Measurements from ENCODE around the gene HNRNPUL1. TPM values are rescaled to one million over a fixed set of nuclear protein-coding genes. Genes with fewer than 3 reads are reported as not detected.
"Not testable (repeated sequence)": the region's sequence is repeated elsewhere in the genome, so short reads cannot be mapped to it uniquely, and the experiment has no call there.

The HNRNPUL1 gene
- total and polyA plus RNA-seq, 9 donors: 73.0 to 182 (median 160) TPM

GRCh38 chr19:41273076-41273475, 8.9 kb downstream of the HNRNPUL1 start:
- Histone ChIP-seq H3K27me3 (ENCODE audit: control insufficient read depth, insufficient read depth, low read length) (no peaks in the 10 kb centered on the region), H3K4me1 (ENCODE audit: control insufficient read depth, insufficient read depth, low read length) (no peaks in the 10 kb centered on the region), H3K27ac (ENCODE audit: low read length) (no peak overlapping the region), H3K36me3 (ENCODE audit: control insufficient read depth, insufficient read depth, low read length) (peaks cover 89% of the 10 kb centered on the region), H3K9me3 (replicated peaks; ENCODE audit: control insufficient read depth, low read depth, low read length) (no peaks in the 10 kb centered on the region), H3K4me3 (ENCODE audit: low read length) (no peak overlapping the region)
- DNase-seq: no peak
- WGBS (ENCODE audit: insufficient coverage): 71% methylated on average over 2 of the region's 6 CpGs

GRCh38 chr19:41274802-41275201, 10.6 kb downstream of the HNRNPUL1 start:
- WGBS (ENCODE audit: insufficient coverage): 97% methylated on average over 4 of the region's 5 CpGs

GRCh38 chr19:41276231-41276630, 12.1 kb downstream of the HNRNPUL1 start:
- Histone ChIP-seq H3K4me1 (ENCODE audit: control insufficient read depth, insufficient read depth, low read length) (no peaks in the 10 kb centered on the region), H3K27ac (ENCODE audit: low read length) (no peak overlapping the region), H3K36me3 (ENCODE audit: control insufficient read depth, insufficient read depth, low read length) (peaks cover 88% of the 10 kb centered on the region), H3K27me3 (ENCODE audit: control insufficient read depth, insufficient read depth, low read length) (no peaks in the 10 kb centered on the region), H3K9me3 (replicated peaks; ENCODE audit: control insufficient read depth, low read depth, low read length) (no peaks in the 10 kb centered on the region), H3K4me3 (ENCODE audit: low read length) (no peak overlapping the region)
- no peak for DNase-seq
- WGBS (ENCODE audit: insufficient coverage): 89% methylated on average over 3 of the region's 3 CpGs

More at GRCh38 chr19:41274802-41275201, 10.6 kb downstream of the HNRNPUL1 start:
- Histone ChIP-seq H3K36me3 (ENCODE audit: control insufficient read depth, insufficient read depth, low read length) (peaks cover 85% of the 10 kb centered on the region), H3K9me3 (replicated peaks; ENCODE audit: control insufficient read depth, low read depth, low read length) (no peaks in the 10 kb centered on the region), H3K27me3 (ENCODE audit: control insufficient read depth, insufficient read depth, low read length) (no peaks in the 10 kb centered on the region), H3K27ac (ENCODE audit: low read length) (no peak overlapping the region), H3K4me1 (ENCODE audit: control insufficient read depth, insufficient read depth, low read length) (no peaks in the 10 kb centered on the region), H3K4me3 (ENCODE audit: low read length) (no peak overlapping the region)
- DNase-seq: no peak

- Histone ChIP-seq H3K36me3 (ENCODE audit: control insufficient read depth, insufficient read depth, low read length) (peaks cover 76% of the 10 kb centered on the region), H3K4me3 (ENCODE audit: low read length) (no peak overlapping the region), H3K27ac (ENCODE audit: low read length) (no peak overlapping the region), H3K9me3 (replicated peaks; ENCODE audit: control insufficient read depth, low read depth, low read length) (no peaks in the 10 kb centered on the region), H3K27me3 (ENCODE audit: control insufficient read depth, insufficient read depth, low read length) (no peaks in the 10 kb centered on the region), H3K4me1 (ENCODE audit: control insufficient read depth, insufficient read depth, low read length) (no peaks in the 10 kb centered on the region)
- 93% methylated on average over 1 of the region's 2 CpGs for WGBS (ENCODE audit: insufficient coverage)
- no peak for DNase-seq
Measured at GRCh38 chr19:41278478-41278877, 14.3 kb downstream of the HNRNPUL1 start.

GRCh38 chr19:41288673-41289530, 24.7 kb downstream of the HNRNPUL1 start:
- Histone ChIP-seq H3K36me3 (ENCODE audit: control insufficient read depth, insufficient read depth, low read length) (peaks cover 82% of the 10 kb centered on the region), H3K4me1 (ENCODE audit: control insufficient read depth, insufficient read depth, low read length) (no peaks in the 10 kb centered on the region), H3K27ac (ENCODE audit: low read length) (no peak overlapping the region), H3K27me3 (ENCODE audit: control insufficient read depth, insufficient read depth, low read length) (no peaks in the 10 kb centered on the region), H3K9me3 (replicated peaks; ENCODE audit: control insufficient read depth, low read depth, low read length) (no peaks in the 10 kb centered on the region), H3K4me3 (ENCODE audit: low read length) (no peak overlapping the region)
- no CpG with 5 or more reads among the region's 3 CpGs for WGBS (ENCODE audit: insufficient coverage)
- no peak for DNase-seq

GRCh38 chr19:41289814-41290213, 25.6 kb downstream of the HNRNPUL1 start:
- H3K27me3 ChIP-seq (ENCODE audit: control insufficient read depth, insufficient read depth, low read length); DNase-seq; H3K27ac ChIP-seq (ENCODE audit: low read length); H3K4me1 ChIP-seq (ENCODE audit: control insufficient read depth, insufficient read depth, low read length); H3K4me3 ChIP-seq (ENCODE audit: low read length); H3K9me3 ChIP-seq (replicated peaks; ENCODE audit: control insufficient read depth, low read depth, low read length): not testable (repeated sequence)
- 88% methylated on average over 4 of the region's 8 CpGs for WGBS (ENCODE audit: insufficient coverage)
- peaks cover 82% of the 10 kb centered on the region for H3K36me3 ChIP-seq (ENCODE audit: control insufficient read depth, insufficient read depth, low read length)

GRCh38 chr19:41294393-41294792, 30.2 kb downstream of the HNRNPUL1 start:
- H3K9me3 ChIP-seq (replicated peaks; ENCODE audit: control insufficient read depth, low read depth, low read length): no peaks in the 10 kb centered on the region
- peaks cover 34% of the 10 kb centered on the region for H3K4me1 ChIP-seq (ENCODE audit: control insufficient read depth, insufficient read depth, low read length)
- H3K27ac ChIP-seq (ENCODE audit: low read length): no peak overlapping the region
- H3K36me3 ChIP-seq (ENCODE audit: control insufficient read depth, insufficient read depth, low read length): peaks cover 90% of the 10 kb centered on the region
- 98% methylated on average over 6 of the region's 10 CpGs for WGBS (ENCODE audit: insufficient coverage)
- no peak overlapping the region for H3K4me3 ChIP-seq (ENCODE audit: low read length)
- no peaks in the 10 kb centered on the region for H3K27me3 ChIP-seq (ENCODE audit: control insufficient read depth, insufficient read depth, low read length)
- no peak for DNase-seq

- H3K27ac ChIP-seq (ENCODE audit: low read length): no peak overlapping the region
- peaks cover 45% of the 10 kb centered on the region for H3K4me1 ChIP-seq (ENCODE audit: control insufficient read depth, insufficient read depth, low read length)
- H3K9me3 ChIP-seq (replicated peaks; ENCODE audit: control insufficient read depth, low read depth, low read length): no peaks in the 10 kb centered on the region
- WGBS (ENCODE audit: insufficient coverage): 91% methylated on average over 5 of the region's 6 CpGs
- H3K27me3 ChIP-seq (ENCODE audit: control insufficient read depth, insufficient read depth, low read length): no peaks in the 10 kb centered on the region
- no peak for DNase-seq
- peaks cover 87% of the 10 kb centered on the region for H3K36me3 ChIP-seq (ENCODE audit: control insufficient read depth, insufficient read depth, low read length)
- H3K4me3 ChIP-seq (ENCODE audit: low read length): no peak overlapping the region
Measured at GRCh38 chr19:41295499-41295898, 31.3 kb downstream of the HNRNPUL1 start.

- Histone ChIP-seq H3K27ac (ENCODE audit: low read length) (peak overlapping the region; percentile 100), H3K27me3 (ENCODE audit: control insufficient read depth, insufficient read depth, low read length) (no peaks in the 10 kb centered on the region), H3K36me3 (ENCODE audit: control insufficient read depth, insufficient read depth, low read length) (peaks cover 88% of the 10 kb centered on the region), H3K9me3 (replicated peaks; ENCODE audit: control insufficient read depth, low read depth, low read length) (no peaks in the 10 kb centered on the region), H3K4me1 (ENCODE audit: control insufficient read depth, insufficient read depth, low read length) (peaks cover 48% of the 10 kb centered on the region), H3K4me3 (ENCODE audit: low read length) (no peak overlapping the region)
- no peak for DNase-seq
- WGBS (ENCODE audit: insufficient coverage): 88% methylated on average over 1 of the region's 2 CpGs
Measured at GRCh38 chr19:41296433-41296871, 32.3 kb downstream of the HNRNPUL1 start.

GRCh38 chr19:41297628-41298347, 33.6 kb downstream of the HNRNPUL1 start:
- H3K4me3 ChIP-seq (ENCODE audit: low read length): no peak overlapping the region
- DNase-seq: no peak
- H3K4me1 ChIP-seq (ENCODE audit: control insufficient read depth, insufficient read depth, low read length): peaks cover 57% of the 10 kb centered on the region

More at GRCh38 chr19:41297628-41298347, 33.6 kb downstream of the HNRNPUL1 start:
- H3K9me3 ChIP-seq (replicated peaks; ENCODE audit: control insufficient read depth, low read depth, low read length): no peaks in the 10 kb centered on the region
- peak overlapping the region; percentile 100 for H3K27ac ChIP-seq (ENCODE audit: low read length)
- WGBS (ENCODE audit: insufficient coverage): 55% methylated on average over 7 of the region's 7 CpGs
- H3K36me3 ChIP-seq (ENCODE audit: control insufficient read depth, insufficient read depth, low read length): peaks cover 88% of the 10 kb centered on the region
- no peaks in the 10 kb centered on the region for H3K27me3 ChIP-seq (ENCODE audit: control insufficient read depth, insufficient read depth, low read length)
